H7 (cell line): Measurements from ENCODE around the gene HPD. TPM values are rescaled to one million over a fixed set of nuclear protein-coding genes. Genes with fewer than 3 reads are reported as not detected.
"Not testable (repeated sequence)": the region's sequence is repeated elsewhere in the genome, so short reads cannot be mapped to it uniquely, and the experiment has no call there.

Source experiments
- DNase-seq: peaks from one replicate; pipeline ENCODE4 v3.0.0; 2012
- H3K27me3 ChIP-seq: 2 replicates; pipeline ENCODE4 v1.6.0; 2011; ENCODE audit warnings: mild to moderate bottlenecking, low read length; ENCODE audit not compliant: control insufficient read depth, insufficient read depth
- H3K36me3 ChIP-seq: replicated peaks from 2 replicates; pipeline ENCODE4 v1.5.1; 2011; ENCODE audit warnings: low read length; ENCODE audit not compliant: control insufficient read depth, insufficient read depth
- H3K4me3 ChIP-seq: 2 replicates; pipeline ENCODE4 v1.5.1; 2011; ENCODE audit warnings: low read depth, mild to moderate bottlenecking, control low read depth, low read length, moderate library complexity; ENCODE audit not compliant: insufficient read depth
- total RNA-seq: library from RNA; depleted of rRNA; stranded (reverse); fragments of >200 nt; shearing (Covaris generic); gene quantifications from 2 replicates; pipeline ENCODE4 v1.2.3, GENCODE V29; 2014

HPD gene
- total RNA-seq, 1 experiment from 2014 or later: 0.80 TPM

- H3K36me3 ChIP-seq, H3K27me3 ChIP-seq, DNase-seq, H3K4me3 ChIP-seq: not testable (repeated sequence)
Measured at GRCh38 chr12:121876080-121876447, 17.4 kb upstream of the HPD start.

GRCh38 chr12:121875582-121875981 is 16.9 kb upstream of the HPD start:
- H3K27me3 ChIP-seq: no peaks in the 10 kb centered on the region
- no peak overlapping the region for H3K4me3 ChIP-seq
- no peak for DNase-seq
- no peaks in the 10 kb centered on the region for H3K36me3 ChIP-seq

DNA sequence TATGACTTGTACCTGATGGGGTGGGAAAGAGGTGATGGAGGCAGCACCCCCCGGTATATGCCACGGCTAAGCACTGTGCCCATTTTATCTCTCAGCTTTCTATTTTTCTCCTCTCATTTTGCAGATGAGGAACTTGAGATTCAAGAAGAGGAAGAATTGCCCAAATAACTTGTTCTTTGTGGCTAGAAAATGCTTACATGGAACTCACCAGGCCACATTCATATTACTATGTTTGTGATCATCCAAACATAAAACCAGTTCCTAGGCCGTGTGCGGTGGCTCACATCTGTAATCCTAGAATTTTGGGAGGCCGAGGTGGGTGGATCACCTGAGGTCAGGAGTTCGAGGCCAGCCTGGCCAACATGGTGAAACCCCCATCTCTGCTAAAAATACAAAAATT is 15.4 kb upstream of the HPD start:
- Histone ChIP-seq H3K4me3 (no peak overlapping the region), H3K36me3 (no peaks in the 10 kb centered on the region), H3K27me3 (no peaks in the 10 kb centered on the region)
- DNase-seq: no peak

DNA sequence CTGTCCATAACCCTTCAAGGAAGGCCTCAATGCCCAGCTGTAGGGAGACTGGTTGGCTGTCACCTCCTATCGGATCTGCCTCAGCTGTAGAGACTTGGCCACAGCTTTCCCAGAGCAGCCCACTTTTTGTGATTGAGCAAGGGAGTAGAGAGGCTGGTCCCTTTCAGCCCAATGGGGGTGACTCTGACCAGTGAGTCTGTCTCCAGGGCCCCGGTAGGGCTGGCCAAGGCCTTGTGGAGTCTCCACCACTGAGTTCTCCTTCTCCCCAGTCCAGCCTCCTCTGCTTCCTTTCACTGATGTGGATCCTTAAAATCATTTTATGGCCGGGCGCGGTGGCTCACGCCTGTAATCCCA is 14.5 kb upstream of the HPD start:
- no peaks in the 10 kb centered on the region for H3K36me3 ChIP-seq
- no peak overlapping the region for H3K4me3 ChIP-seq
- DNase-seq: no peak
- H3K27me3 ChIP-seq: no peaks in the 10 kb centered on the region

GRCh38 chr12:121872546-121873215 is 14.0 kb upstream of the HPD start:
- no peak for DNase-seq
- Histone ChIP-seq H3K27me3 (no peaks in the 10 kb centered on the region), H3K4me3 (no peak overlapping the region), H3K36me3 (no peaks in the 10 kb centered on the region)

DNA sequence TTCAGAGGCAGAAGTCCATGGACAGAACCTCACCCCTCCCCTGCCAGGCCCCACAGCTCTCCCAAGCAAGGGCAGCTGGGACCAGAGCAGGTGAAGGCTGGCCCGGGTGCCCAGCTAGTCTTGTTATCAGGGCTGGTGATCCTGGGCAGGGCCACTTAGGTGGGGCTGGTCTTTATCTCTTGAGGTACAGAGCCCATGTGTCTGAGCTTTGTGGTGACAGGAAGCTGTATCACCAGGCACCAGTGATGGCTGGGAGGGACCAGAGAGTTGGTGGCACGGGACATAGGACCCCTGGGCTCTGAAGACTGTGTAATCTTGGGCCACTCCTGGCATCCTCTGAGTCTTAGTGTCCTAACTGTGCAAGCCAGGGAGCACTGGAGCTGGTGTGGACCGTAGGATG is 12.8 kb upstream of the HPD start:
- Histone ChIP-seq H3K27me3 (no peaks in the 10 kb centered on the region), H3K4me3 (no peak overlapping the region), H3K36me3 (no peaks in the 10 kb centered on the region)
- DNase-seq: no peak

DNA sequence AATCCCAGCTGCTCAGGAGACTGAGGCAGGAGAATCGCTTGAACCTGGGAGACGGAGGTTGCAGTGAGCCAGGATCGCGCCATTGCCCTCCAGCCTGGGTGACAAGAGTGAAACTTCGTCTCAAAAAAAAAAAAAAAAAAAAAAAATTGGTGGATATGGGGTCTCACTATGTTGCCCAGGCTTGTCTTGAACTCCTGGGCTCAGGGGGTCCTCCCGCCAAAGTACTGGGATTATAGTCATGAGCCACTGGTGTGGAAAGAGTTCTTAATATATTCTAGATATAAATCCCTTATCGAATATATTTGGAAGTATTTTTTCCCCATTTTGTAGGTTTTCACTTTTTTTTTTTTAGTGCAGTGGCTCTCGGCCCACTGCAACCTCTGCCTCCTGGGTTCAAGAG is 10.6 kb upstream of the HPD start:
- H3K27me3 ChIP-seq, H3K4me3 ChIP-seq, DNase-seq, H3K36me3 ChIP-seq: not testable (repeated sequence)

DNA sequence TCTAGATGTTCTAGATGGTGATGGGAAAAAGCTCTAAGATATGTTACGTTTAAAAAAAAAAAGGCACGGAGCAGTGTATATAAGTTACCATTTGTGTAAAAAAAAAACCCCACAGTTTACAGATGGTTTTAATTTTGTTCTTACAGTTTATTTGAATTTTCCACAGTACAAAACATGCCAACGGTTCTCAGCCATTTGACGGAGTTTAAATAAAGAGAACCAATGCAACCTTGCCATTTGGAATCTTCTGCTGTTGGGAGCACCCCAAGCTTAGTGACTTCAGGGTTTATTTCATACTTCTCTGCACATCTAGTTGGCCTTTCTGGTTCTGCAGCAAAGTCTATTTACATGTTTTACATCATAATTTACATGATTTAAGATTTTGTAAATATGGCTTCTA is 7.7 kb upstream of the HPD start:
- Histone ChIP-seq H3K27me3 (no peaks in the 10 kb centered on the region), H3K36me3 (no peaks in the 10 kb centered on the region), H3K4me3 (no peak overlapping the region)
- DNase-seq: no peak

DNA sequence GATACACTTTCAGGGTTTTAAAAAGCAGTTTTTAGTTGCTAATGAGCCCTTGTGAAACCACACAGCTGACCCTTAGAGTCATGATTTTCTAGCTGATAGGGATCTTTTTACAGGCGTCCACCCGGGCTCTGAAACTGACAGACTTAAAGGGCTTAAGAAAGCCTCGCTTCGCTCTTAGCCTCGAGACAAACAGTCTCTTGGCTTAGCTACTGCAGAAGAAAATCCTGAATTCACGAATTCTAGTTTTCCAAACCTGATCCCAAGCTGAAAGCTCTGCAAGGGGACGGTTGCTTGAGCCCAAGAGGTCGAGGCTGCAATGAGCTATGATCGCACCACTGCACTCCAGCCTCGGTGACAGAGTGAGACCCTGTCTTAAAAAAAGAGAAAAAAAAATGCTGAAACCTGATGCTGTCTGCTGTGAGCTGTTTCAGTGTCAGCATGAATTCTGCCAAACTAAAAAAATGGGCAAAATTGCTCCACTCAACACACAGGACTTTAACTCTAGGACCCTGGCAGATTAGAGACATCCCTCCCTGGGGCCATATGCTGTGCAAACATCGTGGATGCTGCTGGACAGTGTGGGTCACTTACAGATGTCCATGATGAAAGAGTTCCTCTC is 3.1 kb upstream of the HPD start:
- Histone ChIP-seq H3K36me3 (no peaks in the 10 kb centered on the region), H3K4me3 (no peak overlapping the region), H3K27me3 (no peaks in the 10 kb centered on the region)
- DNase-seq: no peak

- not testable (repeated sequence) for H3K36me3 ChIP-seq, DNase-seq, H3K4me3 ChIP-seq, H3K27me3 ChIP-seq
Measured at GRCh38 chr12:121860699-121861098, 2.0 kb upstream of the HPD start.

GRCh38 chr12:121860257-121860656 is 1.6 kb upstream of the HPD start:
- Histone ChIP-seq H3K27me3 (no peaks in the 10 kb centered on the region), H3K36me3 (no peaks in the 10 kb centered on the region), H3K4me3 (no peak overlapping the region)
- DNase-seq: no peak

DNA sequence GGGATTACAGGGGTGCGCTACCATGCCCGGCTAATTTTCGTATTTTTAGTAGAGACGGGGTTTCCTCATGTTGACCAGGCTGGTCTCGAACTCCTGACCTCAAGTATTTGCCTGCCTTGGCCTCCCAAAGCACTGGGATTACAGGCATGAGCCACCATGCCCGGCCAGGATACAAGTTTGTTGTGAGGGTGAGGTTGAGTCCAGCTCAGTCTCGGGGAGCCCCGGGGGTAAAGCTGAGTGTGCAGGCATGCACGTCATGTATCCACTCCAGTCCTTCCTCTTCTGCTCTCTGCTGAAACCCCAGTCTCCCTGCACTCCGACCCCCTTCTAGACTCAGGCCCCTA is 369 bp downstream of the HPD start:
- Histone ChIP-seq H3K27me3 (no peaks in the 10 kb centered on the region), H3K4me3 (no peak overlapping the region), H3K36me3 (no peaks in the 10 kb centered on the region)
- DNase-seq: peak; percentile 43

- DNase-seq: peak; percentile 66
- no peaks in the 10 kb centered on the region for H3K36me3 ChIP-seq
- H3K4me3 ChIP-seq: no peak overlapping the region
- no peaks in the 10 kb centered on the region for H3K27me3 ChIP-seq
Measured at GRCh38 chr12:121857322-121858246, 1.1 kb downstream of the HPD start.

DNA sequence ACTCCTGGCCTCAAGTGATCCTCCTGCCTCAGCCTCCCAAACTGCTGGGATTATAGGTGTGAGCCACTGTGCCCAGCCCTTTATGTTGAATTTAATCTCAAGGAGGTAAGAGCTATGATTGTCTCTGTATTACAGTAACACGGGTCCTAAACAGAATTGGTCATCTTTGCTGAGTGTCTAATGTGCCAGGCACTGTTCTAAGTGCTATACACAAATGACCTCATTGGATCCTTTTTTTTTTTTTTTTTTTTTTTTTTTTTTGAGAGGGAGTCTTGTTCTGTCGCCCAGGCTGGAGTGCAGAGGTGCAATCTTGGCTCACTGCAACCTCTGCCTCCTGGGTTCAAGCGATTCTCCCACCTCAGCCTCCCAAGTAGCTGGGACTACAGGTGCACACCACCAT is 6.3 kb downstream of the HPD start:
- H3K36me3 ChIP-seq, H3K27me3 ChIP-seq, DNase-seq, H3K4me3 ChIP-seq: not testable (repeated sequence)

DNA sequence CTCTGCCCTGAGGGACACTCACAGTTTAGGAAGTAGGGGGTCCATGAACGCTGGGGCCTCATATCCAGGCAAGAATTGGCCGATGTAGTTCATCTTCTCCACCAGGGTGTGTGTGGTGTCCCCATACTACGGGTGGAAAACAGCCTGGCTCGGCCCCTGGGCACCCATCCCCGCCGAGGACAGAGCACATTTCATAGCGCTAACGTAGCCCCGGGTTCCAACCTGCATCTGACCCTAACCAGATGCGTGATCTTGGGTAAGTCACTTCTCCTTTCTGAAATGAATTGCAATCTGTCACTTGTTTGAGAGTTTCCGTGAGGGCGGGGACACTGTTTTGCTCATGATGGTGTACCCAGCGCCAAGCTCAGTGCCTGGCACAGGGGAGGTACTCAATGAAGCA is 9.0 kb downstream of the HPD start:
- no peaks in the 10 kb centered on the region for H3K27me3 ChIP-seq
- no peak overlapping the region for H3K4me3 ChIP-seq
- no peaks in the 10 kb centered on the region for H3K36me3 ChIP-seq
- DNase-seq: peak; percentile 34
